Hepatic stellate cell (primary cell): ENCODE measurements around the gene PRDM15.

ENCODE experiments used
- DNase-seq: peaks from one replicate; pipeline ENCODE4 v3.0.0; 2011; ENCODE audit warnings: low spot score

PRDM15 gene

GRCh38 chr21:41840880-41841279 is 38.3 kb downstream of the PRDM15 start:
- no peak for DNase-seq

GRCh38 chr21:41839387-41840000 is 39.6 kb downstream of the PRDM15 start:
- no peak for DNase-seq

GRCh38 chr21:41837756-41838297 is 41.3 kb downstream of the PRDM15 start:
- no peak for DNase-seq

DNA sequence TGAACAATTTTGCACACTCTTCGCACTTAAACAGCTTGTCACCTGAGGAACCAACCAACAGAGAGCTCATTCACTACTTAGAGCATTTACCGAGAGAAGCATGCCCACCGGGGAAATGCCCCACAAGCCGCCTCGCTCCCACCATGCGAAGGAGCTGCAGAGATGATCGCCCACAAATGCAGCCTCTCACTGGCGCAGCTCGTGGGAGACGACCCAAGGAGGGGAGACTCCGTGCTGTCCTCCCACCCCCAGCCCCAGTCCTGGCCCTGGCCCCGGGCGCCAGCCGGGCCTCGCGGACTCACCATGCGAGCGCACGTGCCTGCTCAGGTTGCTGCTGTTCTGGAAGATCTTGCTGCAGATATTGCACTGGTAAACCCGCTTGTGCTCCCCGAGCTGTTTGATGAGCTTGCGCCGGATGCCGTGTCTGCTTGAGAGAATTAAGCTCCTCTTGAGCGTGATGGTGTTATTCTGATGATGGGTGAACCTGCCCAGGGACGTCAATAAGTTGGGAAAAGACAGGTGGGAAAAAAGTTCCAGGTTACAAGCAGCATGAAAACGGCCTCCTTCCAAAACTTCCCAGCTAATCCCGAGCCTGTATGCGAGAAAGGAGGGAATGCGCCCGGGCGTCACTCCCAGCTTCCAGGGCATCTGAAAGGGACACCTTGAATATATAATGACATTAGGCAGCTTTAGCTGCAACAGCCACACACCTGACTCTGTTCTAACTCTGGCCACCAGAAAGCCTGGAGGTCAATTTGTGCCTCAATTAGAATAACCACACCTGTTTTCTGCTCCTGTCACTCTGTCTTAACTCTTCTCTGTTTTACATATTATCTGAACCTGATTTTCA is 42.8 kb downstream of the PRDM15 start:
- DNase-seq, result no peak

- DNase-seq, result no peak
Observed at GRCh38 chr21:41835711-41836154, 43.4 kb downstream of the PRDM15 start.

DNA sequence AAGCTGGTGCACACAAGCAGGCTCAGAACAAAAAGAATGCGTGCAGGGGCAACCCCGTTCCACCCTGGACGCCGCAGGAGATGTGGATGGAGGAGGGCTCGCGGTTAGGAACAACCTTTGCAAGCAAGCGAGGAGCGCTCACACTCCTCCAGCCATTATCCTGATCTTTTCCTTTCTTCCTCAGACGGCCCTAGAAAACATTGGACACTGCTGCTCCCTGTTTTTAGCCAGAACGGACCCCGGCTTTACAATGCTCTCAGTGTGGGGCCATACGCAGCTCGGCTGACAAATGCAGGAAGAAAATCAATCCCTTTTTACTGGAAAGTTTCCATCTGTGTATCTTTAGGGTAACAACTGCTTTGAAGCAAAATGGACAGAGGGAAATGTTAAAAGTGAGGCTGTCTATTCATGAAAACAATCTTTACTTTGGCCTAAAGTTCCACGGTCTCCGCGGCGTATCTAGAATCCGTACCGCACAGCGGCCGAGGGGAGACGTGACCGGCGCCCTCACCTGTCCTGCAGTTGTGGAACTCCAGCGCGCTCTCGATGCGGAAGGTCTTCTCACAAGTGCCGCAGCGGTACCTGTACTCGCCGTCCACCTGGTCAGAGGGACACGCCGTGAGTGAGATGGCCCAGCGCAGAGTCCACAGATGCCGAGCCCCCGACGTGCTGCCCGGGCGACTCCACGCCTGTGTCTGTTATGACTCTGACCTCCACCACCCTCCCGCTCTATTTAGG is 44.0 kb downstream of the PRDM15 start:
- DNase-seq, result no peak

GRCh38 chr21:41834252-41834925 is 44.8 kb downstream of the PRDM15 start:
- DNase-seq, result no peak

DNA sequence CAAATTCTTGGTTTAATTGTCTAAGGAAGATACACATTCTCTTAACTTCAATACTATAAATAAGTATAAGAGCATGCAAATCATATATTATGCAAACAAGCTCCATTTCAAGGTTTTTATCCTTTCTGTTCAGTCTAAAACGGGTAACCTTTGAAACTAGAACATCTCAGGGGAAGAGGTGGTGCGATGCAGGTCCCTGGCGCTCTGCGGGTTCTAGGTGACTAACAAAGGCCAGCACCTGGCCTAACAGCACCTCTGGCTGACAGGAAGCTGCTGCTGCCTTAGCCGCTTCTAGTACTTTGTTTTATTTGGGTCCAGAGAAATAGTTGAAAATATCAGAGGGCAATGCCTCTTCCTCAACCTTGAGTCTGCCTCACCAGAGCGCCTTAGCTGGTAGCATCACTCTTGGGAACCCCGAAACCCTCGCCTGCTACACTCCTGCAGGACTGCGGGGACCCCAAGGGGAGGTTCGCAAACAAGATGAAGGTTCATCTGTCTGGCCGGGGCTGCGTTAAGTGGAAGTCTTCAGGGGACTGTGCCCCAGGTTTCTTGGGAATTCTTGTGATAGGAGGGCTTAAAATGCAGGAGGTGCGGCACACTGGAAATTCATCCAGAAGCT is 45.5 kb downstream of the PRDM15 start:
- no peak for DNase-seq

GRCh38 chr21:41832596-41833496 is 46.3 kb downstream of the PRDM15 start:
- no peak for DNase-seq

DNA sequence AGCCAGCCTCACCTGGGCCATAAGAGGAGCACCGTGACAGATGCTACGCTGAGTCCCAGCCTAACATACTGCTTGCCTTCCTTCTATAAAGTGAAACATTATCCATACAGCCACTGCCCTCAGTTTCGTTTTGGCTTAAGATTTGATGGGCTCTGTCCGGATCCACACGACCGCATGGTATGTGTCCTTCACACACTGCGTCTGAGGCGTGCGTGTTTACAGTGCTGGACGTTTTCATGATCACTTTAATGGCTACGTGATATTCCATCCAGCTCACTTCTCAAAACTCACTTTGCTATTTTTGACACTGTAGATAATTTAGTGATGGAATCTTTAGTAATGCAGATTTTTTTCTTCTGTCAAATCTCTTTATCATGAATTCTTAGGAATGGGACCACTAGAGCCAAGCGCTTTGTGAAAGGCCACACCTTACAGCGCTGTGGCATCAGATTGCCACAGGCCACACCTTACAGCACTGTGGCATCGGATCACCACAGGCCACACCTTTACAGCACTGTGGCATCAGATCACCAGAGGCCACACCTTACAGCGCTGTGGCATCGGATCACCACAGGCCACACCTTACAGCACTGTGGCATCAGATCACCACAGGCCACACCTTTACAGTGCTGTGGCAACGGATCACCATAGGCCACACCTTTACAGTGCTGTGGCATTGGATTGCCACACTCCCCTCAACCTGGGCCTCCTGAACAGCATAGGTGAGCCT is 47.1 kb downstream of the PRDM15 start:
- no peak for DNase-seq

DNA sequence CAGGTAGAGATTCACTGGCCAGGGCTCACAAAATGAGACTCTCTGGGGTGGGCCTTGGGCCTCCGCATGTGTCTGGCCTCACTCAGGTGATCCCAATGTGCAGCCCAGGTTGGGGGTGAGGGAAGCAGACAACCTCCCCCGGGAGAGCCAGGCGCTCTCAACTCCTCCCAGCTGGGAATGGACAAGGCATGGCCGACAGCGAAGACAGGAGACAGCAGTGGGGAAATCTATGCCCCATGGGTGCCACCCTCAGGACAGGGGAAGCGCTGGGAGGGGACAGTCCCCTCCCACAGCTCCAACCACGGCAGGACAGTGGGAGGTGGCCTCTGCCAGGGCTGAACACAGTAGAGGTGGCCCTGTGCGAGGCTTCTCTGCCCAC is 47.7 kb downstream of the PRDM15 start:
- DNase-seq, result no peak

DNA sequence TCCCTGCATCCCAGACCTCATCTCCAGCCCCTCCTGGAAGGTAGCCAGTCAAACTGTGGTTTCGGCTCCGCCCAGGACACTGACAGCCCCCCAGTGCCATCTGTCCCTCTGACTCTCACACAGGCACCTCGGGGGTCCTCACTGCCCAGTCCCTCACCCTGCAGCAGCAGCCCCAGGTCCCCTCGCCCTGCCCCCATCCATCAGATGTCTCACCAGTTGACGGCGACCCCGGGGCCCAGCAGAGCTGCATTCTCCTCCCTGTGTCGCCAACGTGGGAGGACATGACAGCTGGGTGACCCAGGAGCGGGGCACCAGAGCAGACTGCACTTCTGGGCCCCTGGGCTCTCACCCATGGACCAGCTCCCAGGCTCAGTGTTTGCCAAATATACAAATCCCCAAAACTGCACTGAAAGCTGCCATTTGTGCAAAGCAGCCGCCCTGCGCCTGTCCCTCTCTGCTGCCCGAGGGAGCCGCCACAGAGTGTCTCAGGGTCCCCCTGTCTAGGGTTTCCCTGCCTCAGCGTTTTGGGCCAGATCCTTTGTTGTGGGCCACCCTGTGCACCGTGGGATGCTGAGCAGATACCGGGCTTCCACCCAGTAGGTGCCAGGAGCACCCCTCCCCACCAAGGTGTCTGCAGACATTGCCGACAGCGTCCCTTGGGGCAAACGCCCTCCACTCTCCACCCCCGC is 48.2 kb downstream of the PRDM15 start:
- no peak for DNase-seq

DNA sequence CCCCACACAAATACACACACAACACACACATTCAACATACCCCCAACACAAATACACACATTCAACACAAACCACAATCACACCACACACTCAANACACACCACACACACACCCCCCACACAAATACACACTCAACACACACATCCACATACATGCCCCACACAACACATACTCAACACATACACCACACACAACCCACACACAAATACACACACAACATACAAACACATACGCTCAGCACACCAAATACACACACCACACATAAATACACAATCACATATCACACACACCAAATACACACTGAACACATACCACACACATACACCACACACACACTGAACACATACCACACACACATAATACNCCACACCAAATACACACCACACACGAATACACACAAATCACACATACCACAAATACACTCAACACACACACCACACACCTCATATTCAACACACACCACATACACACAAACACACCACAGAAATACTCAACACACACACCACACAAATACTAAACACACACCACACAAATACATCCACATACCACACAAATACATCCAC is 48.9 kb downstream of the PRDM15 start:
- DNase-seq, result no peak

- DNase-seq, result no peak
Observed at GRCh38 chr21:41828884-41829360, 50.2 kb downstream of the PRDM15 start.

DNA sequence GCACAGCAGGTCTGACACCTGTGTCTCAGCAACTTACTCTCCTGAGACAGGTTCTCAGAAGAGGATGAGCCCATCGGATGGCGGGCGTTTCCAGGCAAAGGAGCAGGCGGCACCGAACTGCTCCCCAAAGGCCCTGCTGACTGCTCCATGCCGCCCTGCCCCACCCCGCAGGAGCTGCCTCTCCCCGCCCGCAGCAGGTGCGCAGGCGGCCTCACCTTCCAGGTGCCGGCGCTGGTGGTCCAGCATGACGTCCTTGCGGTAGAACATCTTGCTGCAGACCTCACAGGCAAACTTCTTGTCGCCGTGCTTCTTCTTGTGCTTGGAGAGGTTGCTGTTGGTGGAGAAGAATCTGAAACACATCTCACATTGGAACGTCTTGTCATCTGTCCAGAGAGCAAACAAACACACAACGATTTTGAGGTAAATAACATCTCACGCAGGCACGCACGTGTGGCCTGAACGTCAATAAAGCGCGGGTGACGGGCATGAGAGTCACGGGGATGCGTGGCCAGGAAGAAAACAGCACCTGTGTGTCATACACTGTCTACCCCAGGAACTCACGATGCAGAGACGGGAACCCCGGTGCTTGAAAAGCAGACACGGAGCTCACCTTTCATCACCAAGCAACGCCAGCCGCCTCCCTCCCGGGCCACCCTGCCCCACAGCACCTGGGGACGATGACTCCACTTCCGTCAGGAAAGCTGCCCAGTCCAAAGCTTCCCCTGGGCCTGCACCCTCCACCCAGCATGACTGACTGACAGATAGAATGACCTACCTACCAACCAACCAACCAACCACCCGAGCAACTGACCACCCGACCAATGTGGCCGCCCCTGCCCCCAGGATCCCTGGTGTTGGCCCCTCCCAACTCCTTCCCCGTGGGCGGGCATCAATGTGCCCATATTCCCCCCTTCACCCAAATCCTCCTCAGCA is 50.9 kb downstream of the PRDM15 start:
- DNase-seq, result no peak

- no peak for DNase-seq
Observed at GRCh38 chr21:41825881-41826280, 53.3 kb downstream of the PRDM15 start.

DNA sequence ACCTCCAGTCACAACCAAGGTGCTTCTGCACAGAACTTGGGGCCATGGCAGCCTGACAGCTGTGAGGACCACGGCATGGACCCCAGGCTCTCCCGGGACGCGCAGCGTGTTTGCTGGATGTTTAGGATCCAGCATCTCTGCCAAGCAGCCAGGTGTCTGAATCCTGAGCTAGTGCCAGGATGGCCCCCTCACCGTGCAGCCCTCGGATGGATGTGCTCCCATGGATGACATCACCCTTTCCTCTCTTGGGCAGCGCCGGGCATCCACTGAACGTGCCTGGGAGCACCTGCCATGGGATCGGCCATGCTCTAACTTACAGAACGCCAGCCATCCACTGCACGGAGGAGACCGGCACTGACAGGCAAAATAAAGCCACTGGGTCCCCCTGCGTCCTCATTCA is 53.9 kb downstream of the PRDM15 start:
- DNase-seq, result no peak
